Endothelial cell of umbilical vein (primary cell): ENCODE measurements around the gene TADA2B. TPM values are rescaled to one million over a fixed set of nuclear protein-coding genes. Genes with fewer than 3 reads are reported as not detected.

ENCODE experiments used
- BruUV-seq: library from RNA; stranded (reverse); fragments of 400-500 nt; replicated peaks from 2 replicates; lab custom pipeline; 2021; lab: Mats Ljungman, UMichigan
- CTCF ChIA-PET: fragments of 300-600, 350-600 bp; sonication (Branson Sonifier 250); formaldehyde crosslinking; loops from one replicate; lab custom pipeline; 2021; ENCODE audit warnings: antibody characterized with exemption, inconsistent platforms; lab: Charles Lee
- POLR2A ChIA-PET: fragments of 300-600, 350-600 bp; sonication (Branson Sonifier 250); formaldehyde crosslinking; loops from one replicate; lab custom pipeline; 2021; ENCODE audit warnings: antibody characterized with exemption, inconsistent platforms; lab: Charles Lee
- DNase-seq: peaks from one replicate; pipeline ENCODE4 v3.0.0-alpha.2; 2011; ENCODE audit warnings: low read depth, low spot score
- FAIRE-seq: peaks from 2 replicates; lab custom pipeline; 2011; peaks lifted over from hg19 to GRCh38; lab: Jason Lieb, UNC
- H2AFZ ChIP-seq: 2 replicates; pipeline ENCODE4 v1.6.0; 2012; ENCODE audit warnings: low read depth, low read length, control low read depth, inconsistent platforms
- H3K27ac ChIP-seq: 2 replicates; pipeline ENCODE4 v1.5.1; 2011; ENCODE audit warnings: low read depth, mild to moderate bottlenecking, control low read depth, low read length, moderate library complexity; ENCODE audit not compliant: insufficient read depth
- H3K27me3 ChIP-seq, 2 experiments: 2 replicates each; pipeline versions ENCODE4 v1.6.0 to v1.6.1; 2011; ENCODE audit warnings: low read length in 2 of 2, mixed read lengths in 1 of 2; ENCODE audit not compliant: control insufficient read depth in 2 of 2, insufficient read depth in 2 of 2
- H3K36me3 ChIP-seq, 2 experiments: 2 replicates in 1 of 2; 3 replicates in 1 of 2; pipeline ENCODE4 v1.5.1; 2011; ENCODE audit warnings: low read length in 2 of 2, mild to moderate bottlenecking in 1 of 2, moderate library complexity in 1 of 2; ENCODE audit not compliant: control insufficient read depth in 2 of 2, insufficient read depth in 2 of 2; ENCODE audit errors: extremely low read depth in 1 of 2
- H3K4me1 ChIP-seq: 3 replicates; pipeline ENCODE4 v1.5.1; 2011; ENCODE audit warnings: mild to moderate bottlenecking, low read length; ENCODE audit not compliant: control insufficient read depth, insufficient read depth; ENCODE audit errors: extremely low read depth
- H3K4me2 ChIP-seq: 2 replicates; pipeline ENCODE4 v1.6.1; 2011; ENCODE audit warnings: low read length, control low read depth, mixed read lengths; ENCODE audit not compliant: insufficient read depth
- H3K4me3 ChIP-seq, 3 experiments: fragments of 200-600 bp in 1 of 3; sonication (generic), shearing (Covaris generic) in 1 of 3; replicated peaks in 1 of 3; 2 replicates each; pipeline ENCODE4 v1.5.1; 2011 to 2016; ENCODE audit warnings: control low read depth in 3 of 3, low read length in 3 of 3, mild to moderate bottlenecking in 2 of 3, inconsistent platforms in 1 of 3, low read depth in 1 of 3, moderate library complexity in 1 of 3; ENCODE audit not compliant: insufficient read depth in 1 of 3
- H3K79me2 ChIP-seq: 2 replicates; pipeline ENCODE4 v1.6.0; 2012; ENCODE audit warnings: low read length, inconsistent platforms; ENCODE audit not compliant: control insufficient read depth, insufficient read depth
- H3K9ac ChIP-seq: replicated peaks from 2 replicates; pipeline ENCODE3; 2011; ENCODE audit warnings: low read length, control low read depth; ENCODE audit not compliant: insufficient read depth; ENCODE audit errors: extremely low read depth
- H3K9me1 ChIP-seq: replicated peaks from 3 replicates; pipeline ENCODE4 v1.6.0; 2011; ENCODE audit warnings: mild to moderate bottlenecking, low read length; ENCODE audit not compliant: control insufficient read depth, insufficient read depth; ENCODE audit errors: extremely low read depth
- H3K9me3 ChIP-seq: replicated peaks from 2 replicates; pipeline ENCODE4 v1.5.1; 2012; ENCODE audit warnings: low read length, inconsistent platforms; ENCODE audit not compliant: control insufficient read depth, insufficient read depth
- H4K20me1 ChIP-seq: replicated peaks from 2 replicates; pipeline ENCODE3; 2011; ENCODE audit warnings: mild to moderate bottlenecking, low read length; ENCODE audit not compliant: control insufficient read depth, insufficient read depth; ENCODE audit errors: extremely low read depth
- EZH2 ChIP-seq: IDR thresholded peaks from 2 replicates; pipeline ENCODE4 v1.6.1; 2012; ENCODE audit warnings: borderline replicate concordance, low read depth, mild to moderate bottlenecking, moderate library complexity, low read length, inconsistent platforms; ENCODE audit not compliant: severe bottlenecking
- FOS ChIP-seq: IDR thresholded peaks from 2 replicates; pipeline ENCODE4 v1.6.1; 2011; ENCODE audit warnings: mild to moderate bottlenecking, low read length, moderate library complexity, borderline replicate concordance; ENCODE audit not compliant: insufficient read depth
- GATA2 ChIP-seq: IDR thresholded peaks from 2 replicates; pipeline ENCODE4 v1.7.0; 2011; ENCODE audit warnings: low read depth, mild to moderate bottlenecking, moderate library complexity, mixed read lengths, low read length; ENCODE audit not compliant: insufficient read length, insufficient read depth
- JUN ChIP-seq: IDR thresholded peaks from 2 replicates; pipeline ENCODE4 v1.6.1; 2011; ENCODE audit warnings: borderline replicate concordance, low read depth; ENCODE audit not compliant: insufficient read length, insufficient read depth
- MAX ChIP-seq: IDR thresholded peaks from 2 replicates; pipeline ENCODE4 v1.6.1; 2011; ENCODE audit not compliant: insufficient read depth, insufficient read length
- MYC ChIP-seq: IDR thresholded peaks from one replicate; pipeline ENCODE4 v1.6.1; 2011; ENCODE audit warnings: mild to moderate bottlenecking, low read depth, low read length
- POLR2A ChIP-seq: IDR thresholded peaks from 2 replicates; pipeline ENCODE4 v1.6.1; 2012; ENCODE audit warnings: low read depth, mild to moderate bottlenecking, control low read depth, low read length
- POLR2AphosphoS5 ChIP-seq: IDR thresholded peaks from 2 replicates; pipeline ENCODE4 v1.6.1; 2012; ENCODE audit warnings: low read depth, mild to moderate bottlenecking, control low read depth, low read length, moderate library complexity; ENCODE audit not compliant: insufficient read depth
- dilution Hi-C: fragments of 300-500 bp; cut with MboI; formaldehyde crosslinking; loops from one replicate; pipeline ENCODE4 v1.15.0; 2019; ENCODE audit warnings: low sequenced_read_pairs; ENCODE audit not compliant: extremely low pct_ligation_motif_present
- intact Hi-C: fragments of 100-400 bp; cut with micrococcal nuclease; formaldehyde crosslinking; loops from one replicate; pipeline ENCODE4 v1.10.0; 2022
- polyA plus RNA-seq, 4 experiments: library from polyadenylated mRNA; depleted of rRNA in 3 of 4; stranded (reverse) in 3 of 4; unstranded in 1 of 4; fragments of >200 nt; gene quantifications; 2 replicates each; pipeline versions ENCODE4 v1.2.1 to v1.2.3, GENCODE V29; 2011 to 2012; ENCODE audit warnings: missing spikeins in 1 of 4
- total RNA-seq: library from RNA; stranded (reverse); gene quantifications from 2 replicates; pipeline ENCODE4 v1.2.3, GENCODE V29; 2021
- TF ChIP-seq, protein P1 (sequence below), 2 donors: IDR thresholded peaks; 1 replicate in 1 of 2; 2 replicates in 1 of 2; pipeline ENCODE4 v1.5.1; 2011; ENCODE audit warnings: low read length in 2 of 2, mild to moderate bottlenecking in 2 of 2, moderate library complexity in 2 of 2, control low read depth in 1 of 2, inconsistent platforms in 1 of 2, low read depth in 1 of 2; ENCODE audit not compliant: insufficient read depth in 1 of 2; ENCODE audit errors: extremely low read depth in 1 of 2

The TADA2B gene
- total and polyA plus RNA-seq, 2 donors (not counting 3 experiments of a cell fraction or from before 2014, with no cell fraction given), result 5.5 to 11.5 TPM

- Histone ChIP-seq H3K9me1 (no peaks in the 10 kb centered on the region), H3K4me2 (peak within 1 kb of the TSS; percentile 92), H3K9ac (peak within 1 kb of the TSS; percentile 69), H3K27me3 (peaks cover 0 to 3% of the 10 kb centered on the region in 2 experiments), H3K27ac (peak within 1 kb of the TSS; percentile 57), H3K79me2 (peaks cover 44% of the 10 kb centered on the region), H3K4me1 (peaks cover 20% of the 10 kb centered on the region), H2AFZ (peak within 1 kb of the TSS; percentile 83), H4K20me1 (no peaks in the 10 kb centered on the region), H3K9me3 (no peaks in the 10 kb centered on the region), H3K4me3 (peak within 1 kb of the TSS; percentile 62 to 99 (median 71)), H3K36me3 (peaks cover 6 to 16% of the 10 kb centered on the region in 2 experiments)
- ChIA-PET CTCF (interaction anchor here (0.7 to 8.6 kb wide), 22 partner anchors 13 to 350 kb away, joined by 3 to 79 read pairs (median 4); partner anchors contain the start of genes TADA2B and TBC1D14), POLR2A (interaction anchor here (0.6 to 2.1 kb wide), 7 partner anchors 11 to 162 kb away, joined by 3 to 10 read pairs (median 4); partner anchors contain the start of gene TADA2B)
- FAIRE-seq (peak; percentile 98), DNase-seq (peak; percentile 100)
- no TSS peak for BruUV-seq
- intact Hi-C loops, result loop anchor here (1.0 kb wide), 5 partner anchors 24 to 427 kb away; partner anchors contain the start of genes BLOC1S4, MRFAP1, TADA2B and TBC1D14
- TF ChIP-seq POLR2A (peak; percentile 94), JUN (no peak), MYC (peak; percentile 83), FOS (peak; percentile 47), GATA2 (no peak), POLR2AphosphoS5 (peak; percentile 74), MAX (peak; percentile 77), EZH2 (no peak)
- TF ChIP-seq, protein P1, sequence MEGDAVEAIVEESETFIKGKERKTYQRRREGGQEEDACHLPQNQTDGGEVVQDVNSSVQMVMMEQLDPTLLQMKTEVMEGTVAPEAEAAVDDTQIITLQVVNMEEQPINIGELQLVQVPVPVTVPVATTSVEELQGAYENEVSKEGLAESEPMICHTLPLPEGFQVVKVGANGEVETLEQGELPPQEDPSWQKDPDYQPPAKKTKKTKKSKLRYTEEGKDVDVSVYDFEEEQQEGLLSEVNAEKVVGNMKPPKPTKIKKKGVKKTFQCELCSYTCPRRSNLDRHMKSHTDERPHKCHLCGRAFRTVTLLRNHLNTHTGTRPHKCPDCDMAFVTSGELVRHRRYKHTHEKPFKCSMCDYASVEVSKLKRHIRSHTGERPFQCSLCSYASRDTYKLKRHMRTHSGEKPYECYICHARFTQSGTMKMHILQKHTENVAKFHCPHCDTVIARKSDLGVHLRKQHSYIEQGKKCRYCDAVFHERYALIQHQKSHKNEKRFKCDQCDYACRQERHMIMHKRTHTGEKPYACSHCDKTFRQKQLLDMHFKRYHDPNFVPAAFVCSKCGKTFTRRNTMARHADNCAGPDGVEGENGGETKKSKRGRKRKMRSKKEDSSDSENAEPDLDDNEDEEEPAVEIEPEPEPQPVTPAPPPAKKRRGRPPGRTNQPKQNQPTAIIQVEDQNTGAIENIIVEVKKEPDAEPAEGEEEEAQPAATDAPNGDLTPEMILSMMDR (IDR thresholded peaks at IDR 0.05; ENCODE audit: extremely low read depth in 1 of 2, insufficient read depth in 1 of 2, low read depth in 1 of 2, low read length in 2 of 2), result no peak
- dilution Hi-C loops, result no loop called here
Measured at GRCh38 chr4:7067452-7068278, 24.5 kb downstream of the TADA2B start, which contains the start of gene GRPEL1. GRPEL1 (minus strand) TSS chr4:7068064; CDS start chr4:7068032, 32 bp downstream.
